Activated CD8-positive, alpha-beta memory T cell treated with anti-CD3 and anti-CD28 coated beads for 4 hours (primary cell): ENCODE data around the gene HADH.
"Not testable (repeated sequence)": the region's sequence is repeated elsewhere in the genome, so short reads cannot be mapped to it uniquely, and the experiment has no call there.

Experiments used
- DNase-seq, 2 donors: peaks; one replicate each; pipeline ENCODE4 v3.0.0-alpha.2; 2020; ENCODE audit warnings: low read depth in 2 of 2

The HADH gene

DNA sequence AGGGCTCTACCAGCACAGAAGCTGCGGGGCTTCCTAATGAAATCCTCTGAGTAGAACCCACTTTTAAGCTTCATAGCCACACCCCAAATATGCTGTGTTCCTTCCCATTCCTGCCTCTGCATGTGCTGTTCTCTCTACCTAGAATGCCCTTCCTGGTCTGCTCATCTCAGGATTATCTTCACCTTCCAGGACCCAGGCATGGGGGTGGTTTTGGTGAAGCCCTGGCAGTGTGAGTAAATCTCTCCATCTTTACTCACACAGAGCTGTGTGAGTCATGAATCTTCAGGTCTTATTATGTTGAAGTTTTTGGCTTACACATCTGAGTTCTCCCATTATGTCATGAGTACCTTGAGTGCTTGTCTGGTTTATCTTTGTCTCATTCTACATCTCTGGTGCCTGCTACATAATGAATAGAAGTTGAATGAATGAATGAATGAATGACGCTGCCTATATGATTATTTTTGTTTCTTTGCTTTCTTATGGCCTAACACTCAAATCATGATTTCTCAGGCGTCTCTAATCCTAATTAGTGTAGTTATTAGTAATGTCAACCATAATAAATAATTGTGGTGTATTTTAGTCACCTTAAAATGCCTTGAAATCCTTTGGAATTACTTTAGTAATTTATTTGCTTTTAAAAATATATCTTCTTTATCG is 41.9 kb downstream of the HADH start:
- peak in 1 of 2 donors; percentile 46 for DNase-seq

DNA sequence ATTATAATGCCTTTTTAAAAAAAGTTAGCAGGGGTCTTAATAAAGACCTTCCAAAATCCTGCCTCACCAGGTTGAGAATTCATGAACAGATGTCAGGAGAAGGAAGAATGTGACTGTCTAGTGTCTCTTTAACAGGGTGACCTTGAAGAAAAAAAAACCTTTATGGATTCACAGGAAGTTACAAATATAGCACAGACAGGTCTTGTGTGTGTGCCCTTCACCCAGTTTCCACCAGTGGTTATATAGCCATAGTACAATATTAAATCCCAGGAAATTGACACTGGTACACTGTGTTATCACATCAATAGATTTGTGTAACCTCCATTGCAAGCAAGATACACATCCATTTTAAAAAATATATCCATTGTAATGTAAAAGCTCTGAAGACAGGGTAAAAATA is 43.7 kb downstream of the HADH start:
- DNase-seq: no peak

- DNase-seq: no peak
Observed at GRCh38 chr4:108034565-108034964, 44.9 kb downstream of the HADH start.

- no peak for DNase-seq
Observed at GRCh38 chr4:108035691-108036090, 46.0 kb downstream of the HADH start.

- peak; percentile 31 to 43 for DNase-seq
Observed at GRCh38 chr4:108036213-108036612, 46.5 kb downstream of the HADH start.

DNA sequence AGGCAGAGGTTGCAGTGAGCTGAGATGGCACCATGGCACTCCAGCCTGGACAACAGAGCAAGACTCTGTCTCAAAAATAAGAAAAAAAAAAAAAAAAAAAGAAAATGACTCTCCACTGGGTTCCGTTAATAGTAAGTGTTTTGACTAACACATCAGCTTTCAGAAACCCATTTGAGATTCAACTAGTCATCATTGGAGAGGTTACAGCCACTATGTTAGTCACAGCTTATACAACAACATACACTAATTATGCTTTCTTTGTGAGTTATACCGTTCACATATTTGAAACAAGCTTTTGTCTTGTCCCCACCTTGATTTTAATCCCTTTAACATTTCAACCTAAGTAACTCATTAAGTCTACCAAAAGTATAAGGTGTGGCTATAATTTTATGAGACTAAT is 48.2 kb downstream of the HADH start:
- no peak for DNase-seq

DNA sequence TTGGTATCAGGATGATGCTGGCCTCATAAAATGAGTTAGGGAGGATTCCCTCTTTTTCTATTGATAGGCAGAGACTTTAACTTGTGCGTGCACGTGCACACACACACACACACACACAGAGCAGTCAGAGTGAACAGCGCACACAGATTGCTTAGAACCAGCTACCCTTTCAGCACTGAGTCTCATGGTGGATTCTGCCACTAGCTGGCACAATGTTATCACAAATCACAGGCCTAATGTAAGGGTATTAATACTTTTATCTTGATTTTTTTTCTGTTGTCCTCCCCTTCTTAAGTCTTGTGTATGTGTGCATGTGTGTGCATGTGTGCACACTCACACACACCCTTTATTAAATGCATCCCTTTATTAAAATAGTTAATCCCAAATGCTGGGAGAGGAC is 53.2 kb downstream of the HADH start:
- no peak for DNase-seq

DNA sequence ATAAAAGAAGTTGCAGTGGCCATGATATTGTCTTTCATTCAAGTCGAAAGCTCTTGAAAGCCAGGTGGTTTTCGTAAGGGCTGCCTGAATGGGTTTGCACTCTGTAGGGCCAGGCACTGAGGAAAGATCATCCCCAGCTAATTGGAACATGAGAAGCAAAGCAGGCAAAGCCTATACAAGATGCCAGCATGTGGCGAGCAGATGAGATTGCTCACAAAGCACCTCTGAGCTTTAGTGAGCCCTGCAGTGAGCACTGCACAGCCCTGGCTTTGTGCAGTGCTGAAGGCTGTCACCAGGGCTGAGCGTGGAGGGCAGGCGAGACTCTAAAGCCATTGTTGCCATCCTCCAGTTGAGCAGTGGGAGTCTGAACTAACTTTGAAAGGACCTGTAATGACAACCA is 53.8 kb downstream of the HADH start:
- no peak for DNase-seq

GRCh38 chr4:108044951-108045686 is 55.4 kb downstream of the HADH start:
- no peak for DNase-seq

GRCh38 chr4:108045687-108046024 is 56.0 kb downstream of the HADH start:
- no peak for DNase-seq

DNA sequence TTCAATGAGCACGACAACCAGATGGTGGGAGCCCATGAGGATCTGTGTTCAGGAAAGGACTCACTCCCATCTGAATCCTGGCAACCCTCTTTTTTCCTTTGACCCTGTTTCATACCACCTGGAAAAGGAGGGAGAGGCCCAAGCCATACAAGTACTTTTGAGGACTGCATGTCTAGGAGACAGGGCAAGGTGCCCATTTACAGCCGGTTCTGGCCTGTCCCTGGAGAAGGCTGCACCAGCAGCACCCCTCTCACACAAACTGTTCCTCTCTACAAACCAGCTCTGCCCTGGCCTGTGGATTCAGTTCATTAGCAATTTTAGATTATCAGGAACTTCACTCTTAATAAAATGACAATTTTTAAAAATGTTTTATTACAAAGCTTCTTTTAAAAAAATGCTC is 57.5 kb downstream of the HADH start:
- no peak for DNase-seq

DNA sequence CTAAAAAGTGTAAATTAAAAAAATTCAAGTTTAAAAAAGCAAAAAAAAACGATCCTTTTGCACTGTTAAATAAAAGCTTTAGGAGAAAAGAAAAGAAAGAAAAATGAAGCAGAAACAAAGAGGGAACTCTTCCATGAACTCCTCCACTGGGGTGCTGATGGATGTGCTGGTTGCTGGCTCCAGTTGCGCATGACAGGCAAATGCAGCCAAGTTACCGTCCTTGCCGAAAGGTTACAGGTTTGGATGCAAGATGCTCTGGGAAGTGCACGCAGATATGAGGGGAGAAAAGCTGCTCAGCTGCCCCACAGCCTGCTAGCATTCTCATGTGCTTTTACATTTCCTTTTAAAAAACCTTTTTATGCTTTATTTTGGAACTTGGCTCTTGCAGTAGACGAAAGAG is 58.5 kb downstream of the HADH start:
- DNase-seq: no peak

GRCh38 chr4:108048997-108049396 is 59.3 kb downstream of the HADH start:
- DNase-seq: no peak

- no peak for DNase-seq
Observed at GRCh38 chr4:108049406-108049805, 59.7 kb downstream of the HADH start.

- DNase-seq: not testable (repeated sequence)
Observed at GRCh38 chr4:108050166-108051111, 60.8 kb downstream of the HADH start.

- DNase-seq: no peak
Observed at GRCh38 chr4:108051343-108051742, 61.7 kb downstream of the HADH start.

DNA sequence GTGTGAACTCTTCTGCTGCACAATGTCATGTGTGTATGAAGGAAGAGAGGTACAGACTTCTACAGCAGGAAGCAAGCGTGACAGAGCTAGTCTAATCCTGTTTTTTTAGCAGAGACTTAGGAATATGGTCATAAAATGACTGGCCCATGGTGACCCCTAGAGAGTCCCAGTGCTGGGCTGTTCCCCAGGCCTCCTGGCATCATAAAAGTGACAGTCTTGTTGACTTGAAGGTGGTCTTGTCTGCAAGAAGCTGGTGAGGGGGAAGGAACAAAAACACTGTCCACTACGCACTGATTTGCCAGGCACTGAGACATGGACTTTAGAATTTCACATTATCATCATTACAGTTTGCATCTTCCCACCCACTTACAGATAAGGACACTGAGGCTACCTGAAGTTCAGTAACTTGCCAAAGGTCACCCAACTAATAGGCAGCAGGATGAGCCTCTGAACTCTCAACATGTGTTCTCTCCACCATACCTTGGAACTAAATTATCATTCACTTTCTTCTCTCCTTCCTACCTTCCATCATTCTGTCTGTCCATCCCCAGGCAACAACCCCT is 63.0 kb downstream of the HADH start:
- no peak for DNase-seq

GRCh38 chr4:108053251-108053711 is 63.6 kb downstream of the HADH start:
- DNase-seq: no peak

GRCh38 chr4:108054025-108054638 is 64.4 kb downstream of the HADH start:
- no peak for DNase-seq

- no peak for DNase-seq
Observed at GRCh38 chr4:108055787-108056186, 66.1 kb downstream of the HADH start.

GRCh38 chr4:108056418-108056817 is 66.7 kb downstream of the HADH start:
- DNase-seq: no peak
